OCI-LY7 (cell line): ENCODE data around the gene CCDC81.

ENCODE experiments used
- EZH2phosphoT487 ChIP-seq: fragments of 200-600 bp; sonication (generic); IDR thresholded peaks from 2 replicates; pipeline ENCODE4 v1.6.1; 2018; ENCODE audit warnings: low read depth, borderline replicate concordance, mild to moderate bottlenecking, mixed run types, antibody characterized with exemption, low read length, moderate library complexity, mixed read lengths
- TF ChIP-seq, protein P1 (sequence below): fragments of 200-600 bp; sonication (generic); conservative IDR thresholded peaks from 2 replicates; pipeline ENCODE4 v1.5.1; 2014; ENCODE audit warnings: mild to moderate bottlenecking, antibody characterized with exemption, low read length, moderate library complexity, mixed read lengths

DNA sequence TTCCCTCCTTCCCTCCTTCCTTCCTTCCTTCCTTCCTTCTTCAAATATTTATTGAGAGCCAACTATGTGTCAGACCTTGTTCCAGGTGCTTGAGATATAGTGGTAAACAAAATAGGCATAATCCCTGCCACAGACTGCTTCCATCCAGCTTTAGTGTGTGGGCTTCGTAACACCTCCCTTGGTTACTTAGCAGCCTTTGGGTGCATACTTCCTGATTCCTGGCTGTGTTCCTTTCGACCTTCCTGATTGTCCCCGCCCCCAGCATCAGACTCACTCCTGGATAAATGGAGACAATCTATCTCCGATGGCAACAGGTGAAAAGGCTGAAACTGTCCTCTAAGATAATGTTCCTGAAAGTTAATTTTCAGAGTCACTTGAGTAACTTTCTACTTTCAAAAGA is 13.5 kb downstream of the CCDC81 start:
- TF ChIP-seq, protein P1, sequence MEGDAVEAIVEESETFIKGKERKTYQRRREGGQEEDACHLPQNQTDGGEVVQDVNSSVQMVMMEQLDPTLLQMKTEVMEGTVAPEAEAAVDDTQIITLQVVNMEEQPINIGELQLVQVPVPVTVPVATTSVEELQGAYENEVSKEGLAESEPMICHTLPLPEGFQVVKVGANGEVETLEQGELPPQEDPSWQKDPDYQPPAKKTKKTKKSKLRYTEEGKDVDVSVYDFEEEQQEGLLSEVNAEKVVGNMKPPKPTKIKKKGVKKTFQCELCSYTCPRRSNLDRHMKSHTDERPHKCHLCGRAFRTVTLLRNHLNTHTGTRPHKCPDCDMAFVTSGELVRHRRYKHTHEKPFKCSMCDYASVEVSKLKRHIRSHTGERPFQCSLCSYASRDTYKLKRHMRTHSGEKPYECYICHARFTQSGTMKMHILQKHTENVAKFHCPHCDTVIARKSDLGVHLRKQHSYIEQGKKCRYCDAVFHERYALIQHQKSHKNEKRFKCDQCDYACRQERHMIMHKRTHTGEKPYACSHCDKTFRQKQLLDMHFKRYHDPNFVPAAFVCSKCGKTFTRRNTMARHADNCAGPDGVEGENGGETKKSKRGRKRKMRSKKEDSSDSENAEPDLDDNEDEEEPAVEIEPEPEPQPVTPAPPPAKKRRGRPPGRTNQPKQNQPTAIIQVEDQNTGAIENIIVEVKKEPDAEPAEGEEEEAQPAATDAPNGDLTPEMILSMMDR, result no peak
- no peak for TF ChIP-seq EZH2phosphoT487
